Activated CD8-positive, alpha-beta T cell treated with anti-CD3 and anti-CD28 coated beads for 36 hours (primary cell): ENCODE results near the gene SDK2. TPM values are rescaled to one million over a fixed set of nuclear protein-coding genes. Genes with fewer than 3 reads are reported as not detected.

Source experiments
- ATAC-seq: fragments of 200-7000 bp; cut with Tn5 transposase; one replicate; pipeline ENCODE4 v1.10.0; 2021; ENCODE audit warnings: mild to moderate bottlenecking, moderate library complexity
- CTCF ChIA-PET: fragments of 350-600 bp; sonication (Branson Sonifier 250); formaldehyde crosslinking; loops from one replicate; lab custom pipeline; 2021; ENCODE audit warnings: antibody characterized with exemption; lab: Charles Lee
- POLR2A ChIA-PET: fragments of 350-600 bp; sonication (Branson Sonifier 250); formaldehyde crosslinking; loops from one replicate; lab custom pipeline; 2021; ENCODE audit warnings: antibody characterized with exemption; lab: Charles Lee
- DNase-seq: peaks from one replicate; pipeline ENCODE4 v3.0.0-alpha.2; 2020
- H3K27ac Mint-ChIP-seq: one replicate; pipeline ENCODE4 v1.8.0; 2021; ENCODE audit warnings: mild to moderate bottlenecking, mixed read lengths
- H3K27me3 Mint-ChIP-seq: one replicate; pipeline ENCODE4 v1.8.0; 2021; ENCODE audit warnings: mixed read lengths
- H3K36me3 Mint-ChIP-seq: one replicate; pipeline ENCODE4 v1.8.0; 2021; ENCODE audit warnings: low read depth, mixed read lengths
- H3K4me1 Mint-ChIP-seq: one replicate; pipeline ENCODE4 v1.8.0; 2021; ENCODE audit warnings: low read depth, mixed read lengths
- H3K4me3 Mint-ChIP-seq: one replicate; pipeline ENCODE4 v1.8.0; 2021; ENCODE audit warnings: mild to moderate bottlenecking, moderate library complexity, mixed read lengths
- H3K9me3 Mint-ChIP-seq: one replicate; pipeline ENCODE4 v1.8.0; 2021; ENCODE audit warnings: mixed read lengths
- intact Hi-C: fragments of 100-400 bp; cut with micrococcal nuclease; formaldehyde crosslinking; loops from one replicate; pipeline ENCODE4 v1.10.0; 2022
- total RNA-seq, 2 experiments: library from RNA; stranded (reverse); gene quantifications; one replicate each; pipeline ENCODE4 v1.2.3, GENCODE V29; 2021
- TF ChIP-seq, protein P1 (sequence below): fragments of 200-600 bp; IDR thresholded peaks from one replicate; pipeline ENCODE4 v1.8.0; 2022; ENCODE audit warnings: antibody characterized with exemption, mild to moderate bottlenecking

The SDK2 gene
- total RNA-seq, 2 experiments from 2014 or later, result 3.2 to 3.3 TPM

DNA sequence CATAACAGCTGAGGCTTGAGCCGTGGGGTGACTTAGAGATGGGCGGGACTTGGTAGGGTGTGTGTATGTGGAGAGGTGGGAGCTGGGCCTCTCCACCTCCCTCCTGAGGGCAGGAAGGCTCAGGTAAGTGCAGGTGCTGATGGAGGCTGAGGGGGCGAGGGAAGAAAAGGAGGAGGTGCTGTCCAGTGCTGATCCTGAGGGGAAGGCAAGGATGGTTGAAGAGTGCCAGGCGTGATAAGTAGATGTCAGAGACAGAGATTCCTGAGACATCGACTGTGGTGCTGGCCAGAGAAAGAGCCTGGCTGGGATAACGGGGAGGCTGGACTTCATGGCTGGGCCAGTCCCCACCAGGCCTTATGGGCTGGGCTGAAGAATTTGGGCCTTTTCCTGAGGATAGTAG lies 159.1 kb downstream of the SDK2 start:
- no peak overlapping the region for H3K27ac Mint-ChIP-seq
- peaks cover 12% of the 10 kb centered on the region for H3K9me3 Mint-ChIP-seq
- DNase-seq, result no peak
- H3K4me1 Mint-ChIP-seq, result no peaks in the 10 kb centered on the region
- CTCF ChIA-PET, result no interaction called here
- no peak for ATAC-seq
- peaks cover 15% of the 10 kb centered on the region for H3K36me3 Mint-ChIP-seq
- no peaks in the 10 kb centered on the region for H3K27me3 Mint-ChIP-seq
- POLR2A ChIA-PET, result no interaction called here
- H3K4me3 Mint-ChIP-seq, result no peak overlapping the region
- TF ChIP-seq, protein P1, sequence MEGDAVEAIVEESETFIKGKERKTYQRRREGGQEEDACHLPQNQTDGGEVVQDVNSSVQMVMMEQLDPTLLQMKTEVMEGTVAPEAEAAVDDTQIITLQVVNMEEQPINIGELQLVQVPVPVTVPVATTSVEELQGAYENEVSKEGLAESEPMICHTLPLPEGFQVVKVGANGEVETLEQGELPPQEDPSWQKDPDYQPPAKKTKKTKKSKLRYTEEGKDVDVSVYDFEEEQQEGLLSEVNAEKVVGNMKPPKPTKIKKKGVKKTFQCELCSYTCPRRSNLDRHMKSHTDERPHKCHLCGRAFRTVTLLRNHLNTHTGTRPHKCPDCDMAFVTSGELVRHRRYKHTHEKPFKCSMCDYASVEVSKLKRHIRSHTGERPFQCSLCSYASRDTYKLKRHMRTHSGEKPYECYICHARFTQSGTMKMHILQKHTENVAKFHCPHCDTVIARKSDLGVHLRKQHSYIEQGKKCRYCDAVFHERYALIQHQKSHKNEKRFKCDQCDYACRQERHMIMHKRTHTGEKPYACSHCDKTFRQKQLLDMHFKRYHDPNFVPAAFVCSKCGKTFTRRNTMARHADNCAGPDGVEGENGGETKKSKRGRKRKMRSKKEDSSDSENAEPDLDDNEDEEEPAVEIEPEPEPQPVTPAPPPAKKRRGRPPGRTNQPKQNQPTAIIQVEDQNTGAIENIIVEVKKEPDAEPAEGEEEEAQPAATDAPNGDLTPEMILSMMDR, result no peak
- intact Hi-C loops, result no loop called here

DNA sequence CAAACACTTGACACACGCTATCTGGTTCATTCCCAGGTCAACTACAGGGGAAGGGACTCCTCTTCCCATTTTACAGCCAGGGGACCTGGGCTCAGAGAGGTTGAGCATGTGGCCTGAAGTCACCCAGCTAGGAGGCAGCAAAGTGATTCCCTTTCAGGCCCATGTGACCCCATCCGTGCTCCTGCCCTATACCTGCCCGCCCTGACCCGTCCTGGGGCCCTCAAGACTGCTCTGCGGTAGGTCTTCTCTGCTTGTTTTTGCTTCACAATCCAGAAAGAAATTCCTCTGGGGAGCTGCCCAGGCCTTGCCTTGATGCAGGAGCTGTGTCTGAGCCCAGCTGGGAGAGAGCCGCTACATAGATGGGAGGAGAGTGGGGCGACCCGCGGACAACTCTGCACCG lies 161.4 kb downstream of the SDK2 start:
- no peak for ATAC-seq
- Mint-ChIP-seq H3K4me1 (no peaks in the 10 kb centered on the region), H3K36me3 (peaks cover 15% of the 10 kb centered on the region), H3K9me3 (peaks cover 12% of the 10 kb centered on the region), H3K4me3 (no peak overlapping the region), H3K27me3 (no peaks in the 10 kb centered on the region), H3K27ac (no peak overlapping the region)
- no peak for DNase-seq
- ChIA-PET CTCF (no interaction called here), POLR2A (no interaction called here)
- intact Hi-C loops, result no loop called here
- TF ChIP-seq, protein P1, result no peak

GRCh38 chr17:73482251-73482716 lies 162.0 kb downstream of the SDK2 start:
- Mint-ChIP-seq H3K27me3 (no peaks in the 10 kb centered on the region), H3K9me3 (peaks cover 12% of the 10 kb centered on the region), H3K4me1 (no peaks in the 10 kb centered on the region), H3K4me3 (no peak overlapping the region), H3K27ac (no peak overlapping the region), H3K36me3 (peaks cover 15% of the 10 kb centered on the region)
- POLR2A ChIA-PET, result no interaction called here
- TF ChIP-seq, protein P1, result no peak
- CTCF ChIA-PET, result no interaction called here
- intact Hi-C loops, result no loop called here
- no peak for ATAC-seq
- DNase-seq, result no peak

DNA sequence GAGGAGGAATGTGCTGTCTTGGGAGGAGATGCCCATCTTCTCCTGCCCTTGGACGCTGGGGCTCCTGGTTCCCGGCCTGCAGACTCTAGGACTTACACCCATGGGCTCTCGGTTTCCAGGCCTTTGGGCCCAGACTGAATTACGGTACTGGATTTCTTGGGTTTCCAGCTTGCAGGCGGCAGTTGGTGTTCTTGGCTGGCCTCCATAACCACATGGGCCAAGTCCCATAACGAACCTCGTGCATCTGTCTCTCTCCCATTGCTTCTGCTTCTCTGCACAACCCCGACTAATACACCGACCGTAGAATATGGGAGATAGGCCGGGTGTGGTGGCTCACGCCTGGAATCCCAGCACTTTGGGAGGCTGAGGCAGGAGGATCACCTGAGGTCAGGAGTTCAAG lies 162.6 kb downstream of the SDK2 start:
- Mint-ChIP-seq H3K9me3 (peaks cover 12% of the 10 kb centered on the region), H3K4me1 (no peaks in the 10 kb centered on the region), H3K27me3 (no peaks in the 10 kb centered on the region), H3K27ac (no peak overlapping the region), H3K36me3 (peaks cover 15% of the 10 kb centered on the region), H3K4me3 (no peak overlapping the region)
- ATAC-seq, result no peak
- intact Hi-C loops, result no loop called here
- no peak for DNase-seq
- CTCF ChIA-PET, result no interaction called here
- POLR2A ChIA-PET, result no interaction called here
- TF ChIP-seq, protein P1, result no peak

- intact Hi-C loops, result no loop called here
- TF ChIP-seq, protein P1, result no peak
- no peak for ATAC-seq
- Mint-ChIP-seq H3K9me3 (peaks cover 7% of the 10 kb centered on the region), H3K4me3 (no peak overlapping the region), H3K27me3 (no peaks in the 10 kb centered on the region), H3K36me3 (peaks cover 10% of the 10 kb centered on the region), H3K4me1 (no peaks in the 10 kb centered on the region), H3K27ac (no peak overlapping the region)
- DNase-seq, result no peak
- ChIA-PET POLR2A (no interaction called here), CTCF (interaction anchor here (1.6 kb wide), 1 partner anchor 61 kb away, joined by 3 read pairs; no protein-coding TSS in a partner anchor)
These were observed 163.5 kb downstream of the SDK2 start for GRCh38 chr17:73480740-73481139.
